SK-MEL-5 (cell line): ENCODE data around the gene CYP4F2. TPM values are rescaled to one million over a fixed set of nuclear protein-coding genes. Genes with fewer than 3 reads are reported as not detected.
"Not testable (repeated sequence)": the region's sequence is repeated elsewhere in the genome, so short reads cannot be mapped to it uniquely, and the experiment has no call there.

Source experiments
- DNase-seq: peaks from one replicate; pipeline ENCODE4 v3.0.0-alpha.2; 2016; ENCODE audit warnings: low read depth, low spot score
- in situ Hi-C: cut with HindIII; loops from 2 replicates; pipeline ENCODE4 v1.10.0; 2016; ENCODE audit warnings: low sequenced_read_pairs, high pct_unique_total_duplicates, low pct_unique_long_range_greater_than_20kb
- small RNA-seq, 2 experiments: library from RNA; depleted of rRNA; stranded (forward); fragments of <200 nt; gene quantifications; one replicate each; pipeline ENCODE3, GENCODE V24; 2014
- total RNA-seq: library from RNA; depleted of rRNA; stranded (reverse); fragments of >200 nt; shearing (Covaris generic); gene quantifications from 2 replicates; pipeline ENCODE4 v1.2.3, GENCODE V29; 2014; rRNA removed

Gene CYP4F2
- total RNA-seq, 1 experiment from 2014 or later = not detected

- in situ Hi-C loops, DNase-seq: not testable (repeated sequence)
Measured at GRCh38 chr19:15835565-15836329, 62.1 kb downstream of the CYP4F2 start.

DNA sequence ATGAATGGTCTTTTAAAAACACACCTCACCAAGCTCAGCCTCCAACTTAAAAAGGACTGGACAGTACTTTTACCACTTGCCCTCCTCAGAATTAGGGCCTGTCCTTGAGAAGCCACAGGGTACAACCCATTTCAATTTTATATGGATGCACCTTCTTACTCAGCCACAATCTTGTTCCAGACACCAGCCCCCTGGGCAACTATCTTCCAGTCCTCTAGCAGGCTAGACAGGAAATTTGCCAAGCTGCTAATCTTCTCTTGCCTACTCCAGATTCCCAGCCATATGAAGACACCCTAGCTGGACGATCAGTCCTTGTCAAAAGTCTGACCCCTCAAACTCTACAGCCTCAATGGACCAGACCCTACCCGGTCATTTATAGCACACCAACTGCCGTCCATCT lies 63.6 kb downstream of the CYP4F2 start:
- in situ Hi-C loops, DNase-seq: not testable (repeated sequence)

GRCh38 chr19:15831626-15832025 lies 66.2 kb downstream of the CYP4F2 start:
- in situ Hi-C loops = no loop called here
- no peak for DNase-seq

DNA sequence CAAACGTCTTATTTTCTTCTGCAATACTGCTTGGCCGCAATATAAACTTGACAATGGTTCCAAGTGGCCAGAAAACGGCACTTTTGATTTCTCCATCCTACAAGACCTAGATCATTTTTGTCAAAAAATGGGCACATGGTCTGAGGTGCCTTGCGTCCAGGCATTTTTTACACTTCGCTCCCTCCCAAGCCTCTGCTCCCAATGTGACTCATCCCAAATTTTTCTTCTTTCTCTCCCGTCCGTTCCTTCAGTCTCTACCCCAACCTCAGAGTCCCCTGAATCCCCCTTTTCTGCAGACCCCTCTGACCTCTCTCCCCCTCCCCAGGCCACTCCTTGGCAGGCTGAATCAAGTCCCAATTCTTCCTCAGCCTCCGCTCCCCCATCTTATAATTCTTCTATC lies 68.1 kb downstream of the CYP4F2 start:
- no peak for DNase-seq
- in situ Hi-C loops = no loop called here

DNA sequence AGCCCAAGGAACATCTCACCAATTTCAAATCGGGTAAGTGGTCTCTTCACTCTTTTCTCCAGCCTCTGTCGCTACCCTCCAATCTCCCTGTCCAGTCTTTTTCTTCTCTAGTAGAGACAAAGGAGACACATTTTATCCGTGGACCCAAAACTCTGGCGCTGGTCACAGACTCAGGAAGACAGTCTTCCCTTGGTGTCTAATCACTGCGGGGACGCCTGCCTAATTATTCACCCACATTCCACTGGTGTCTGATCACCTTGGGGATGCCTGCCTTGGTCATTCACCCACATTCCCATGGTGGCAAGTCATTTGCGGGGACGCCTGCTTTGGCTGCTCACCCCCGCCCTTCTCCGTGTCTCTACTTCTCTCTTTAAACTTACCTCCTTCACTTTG lies 68.6 kb downstream of the CYP4F2 start:
- in situ Hi-C loops = no loop called here
- no peak for DNase-seq

- in situ Hi-C loops, DNase-seq: not testable (repeated sequence)
Measured at GRCh38 chr19:15828611-15829305, 69.1 kb downstream of the CYP4F2 start.

- in situ Hi-C loops = no loop called here
Measured at GRCh38 chr19:15828121-15828610, 69.7 kb downstream of the CYP4F2 start.

More at GRCh38 chr19:15828121-15828610, 69.7 kb downstream of the CYP4F2 start:
- no peak for DNase-seq

Small RNA genes lying within 50 kb of the gene (small RNA-seq; reads per million reads assigned to genes)
- 0 reads per million in 2 experiments for gene CYP4F36P

Other genes starting within 250 kb of the CYP4F2 start
- not detected in 2 replicates for gene CYP4F12, start 225.0 kb downstream of the CYP4F2 start, total RNA-seq
- gene OR10H2, start 170.1 kb downstream of the CYP4F2 start, total RNA-seq = not detected in 2 replicates
- not detected in 2 replicates for gene OR10H3, start 160.1 kb downstream of the CYP4F2 start, total RNA-seq
- not detected in 2 replicates for gene OR10H5, start 110.4 kb downstream of the CYP4F2 start, total RNA-seq
- gene OR10H1, start 82.4 kb downstream of the CYP4F2 start, total RNA-seq = not detected in 2 replicates
- 0.72 and 0.79 TPM in 2 replicates for gene CYP4F11, start 36.5 kb upstream of the CYP4F2 start, total RNA-seq
- gene OR10H4, start 50.9 kb upstream of the CYP4F2 start, total RNA-seq = not detected in 2 replicates
- 194 and 197 TPM in 2 replicates for gene TPM4, start 178.4 kb upstream of the CYP4F2 start, total RNA-seq
- gene RAB8A, start 213.8 kb upstream of the CYP4F2 start, total RNA-seq = 26.7 and 28.4 TPM in 2 replicates
- not detected in 2 replicates for gene HSH2D, start 245.6 kb upstream of the CYP4F2 start, total RNA-seq